A172 (cell line): ENCODE data around the gene GALR1. TPM values are rescaled to one million over a fixed set of nuclear protein-coding genes. Genes with fewer than 3 reads are reported as not detected.
"Not testable (repeated sequence)": the region's sequence is repeated elsewhere in the genome, so short reads cannot be mapped to it uniquely, and the experiment has no call there.

Experiments used
- DNase-seq: peaks from one replicate; pipeline ENCODE4 v3.0.0-alpha.2; 2015; ENCODE audit warnings: low spot score
- total RNA-seq: library from RNA; depleted of rRNA; stranded (reverse); fragments of >200 nt; shearing (Covaris generic); gene quantifications from 2 replicates; pipeline ENCODE4 v1.2.3, GENCODE V29; 2014; rRNA removed

The GALR1 gene, protein sequence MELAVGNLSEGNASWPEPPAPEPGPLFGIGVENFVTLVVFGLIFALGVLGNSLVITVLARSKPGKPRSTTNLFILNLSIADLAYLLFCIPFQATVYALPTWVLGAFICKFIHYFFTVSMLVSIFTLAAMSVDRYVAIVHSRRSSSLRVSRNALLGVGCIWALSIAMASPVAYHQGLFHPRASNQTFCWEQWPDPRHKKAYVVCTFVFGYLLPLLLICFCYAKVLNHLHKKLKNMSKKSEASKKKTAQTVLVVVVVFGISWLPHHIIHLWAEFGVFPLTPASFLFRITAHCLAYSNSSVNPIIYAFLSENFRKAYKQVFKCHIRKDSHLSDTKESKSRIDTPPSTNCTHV
- not detected in 2 replicates for total RNA-seq

DNA sequence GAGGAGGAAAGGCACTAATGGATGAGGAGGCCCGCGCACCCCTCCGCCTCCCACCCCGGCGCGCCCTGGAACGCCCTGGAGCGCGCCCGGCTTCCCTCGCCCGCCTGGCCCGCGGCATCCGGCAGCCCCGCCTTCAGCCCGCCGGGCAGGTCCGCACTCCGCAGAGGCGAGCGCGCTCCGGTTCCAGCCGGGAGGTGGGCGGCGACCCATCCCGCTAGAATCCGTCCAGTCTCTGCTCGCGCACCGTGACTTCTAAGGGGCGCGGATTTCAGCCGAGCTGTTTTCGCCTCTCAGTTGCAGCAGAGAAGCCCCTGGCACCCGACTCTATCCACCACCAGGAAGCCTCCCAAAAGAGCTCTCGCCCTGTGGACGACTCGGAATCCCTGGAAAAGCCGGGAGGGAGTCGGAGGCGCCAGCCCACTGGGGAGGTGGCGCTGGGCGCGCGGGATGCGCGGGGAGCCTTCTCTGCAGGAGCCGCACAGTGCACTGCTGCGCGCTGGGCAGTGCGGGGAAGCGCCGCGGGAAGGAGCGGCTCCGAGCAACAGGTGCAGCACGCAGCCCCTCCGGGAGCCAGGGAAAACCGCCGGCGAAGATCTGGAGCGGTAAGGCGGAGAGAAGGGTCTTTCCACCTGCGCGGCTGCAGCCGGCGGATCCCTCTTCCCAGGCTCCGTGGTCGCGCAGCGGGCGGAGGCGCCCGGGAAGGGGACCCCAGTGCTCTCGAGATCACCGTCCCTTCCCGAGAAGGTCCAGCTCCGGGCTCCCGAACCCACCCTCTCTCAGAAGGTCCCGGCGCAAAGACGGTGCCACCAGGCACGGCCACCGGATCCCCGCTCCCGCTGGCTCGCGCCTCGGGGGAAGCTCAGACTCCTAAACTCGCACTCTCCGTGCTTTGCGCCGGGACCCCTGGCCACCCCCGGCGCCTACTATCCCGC, at the start of gene GALR1:
TSS of gene GALR1 (plus strand) at position 280 of the 932 bp plus-strand sequence. CDS start 701 bp downstream, outside the sequence.
- no peak for DNase-seq

- DNase-seq, result no peak
These were observed 48.1 kb upstream of the GALR1 start for GRCh38 chr18:77201506-77201905.

DNA sequence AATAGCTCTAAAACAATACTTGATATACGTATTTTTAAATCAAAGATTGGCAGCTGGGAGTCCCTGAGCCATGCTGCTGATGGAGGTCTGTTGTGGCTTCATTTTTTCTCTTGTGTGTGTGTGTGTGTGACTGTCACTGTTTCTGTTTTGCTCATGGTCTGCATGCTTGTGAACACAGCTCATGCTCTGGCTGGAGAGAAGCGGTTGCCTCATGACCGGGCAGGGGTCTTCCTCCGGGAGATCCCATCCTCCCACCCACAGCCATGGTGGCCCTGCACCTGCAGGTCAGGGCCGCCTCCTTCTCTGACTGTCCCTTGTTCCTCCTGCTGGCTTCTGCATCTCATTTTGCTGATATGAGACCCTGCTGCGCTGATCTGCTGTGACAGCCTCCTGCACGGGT, 47.3 kb upstream of the GALR1 start:
- DNase-seq, result no peak

GRCh38 chr18:77203071-77203470, 46.6 kb upstream of the GALR1 start:
- DNase-seq, result no peak

GRCh38 chr18:77203851-77204250, 45.8 kb upstream of the GALR1 start:
- DNase-seq, result no peak

DNA sequence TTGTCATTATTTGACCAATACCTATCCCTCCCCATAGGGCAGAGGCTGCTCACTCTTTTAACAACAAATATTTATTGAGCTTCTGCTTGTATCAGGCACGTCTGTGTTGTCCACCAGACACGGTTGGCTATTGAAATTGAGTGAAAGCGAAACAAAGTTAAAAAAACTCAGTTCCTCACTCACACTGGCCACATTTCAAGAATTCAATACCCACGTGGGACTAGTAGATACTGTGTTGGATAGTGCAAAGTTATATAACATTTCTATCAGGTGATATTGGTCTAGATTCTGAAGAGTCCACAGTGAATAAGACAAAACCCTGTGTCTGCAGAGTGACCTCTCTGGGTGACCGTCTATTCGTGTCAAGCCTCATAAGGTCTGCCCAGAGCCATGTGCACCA, 43.9 kb upstream of the GALR1 start:
- DNase-seq, result no peak

GRCh38 chr18:77206676-77207374, 42.8 kb upstream of the GALR1 start:
- DNase-seq, result peak; percentile 54

DNA sequence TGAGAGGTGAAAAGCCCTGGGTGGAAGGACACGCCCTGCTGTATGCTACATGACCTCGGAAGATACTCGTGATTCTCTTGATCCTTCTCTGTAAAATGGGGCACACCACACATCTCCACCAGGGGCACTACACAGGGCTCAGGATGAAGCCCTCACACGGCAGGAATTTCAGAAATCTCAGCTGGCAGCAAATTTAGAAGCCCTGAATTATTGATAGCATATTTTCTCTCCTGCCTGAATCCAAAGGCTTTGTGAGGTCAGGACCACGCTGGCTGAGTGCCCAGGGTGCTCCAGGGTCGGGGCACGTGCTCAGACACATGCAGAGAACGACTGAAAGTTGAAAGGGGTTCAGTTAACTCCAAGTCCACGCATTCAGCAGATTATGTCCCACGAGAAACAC, 42.1 kb upstream of the GALR1 start:
- DNase-seq, result peak; percentile 73

DNA sequence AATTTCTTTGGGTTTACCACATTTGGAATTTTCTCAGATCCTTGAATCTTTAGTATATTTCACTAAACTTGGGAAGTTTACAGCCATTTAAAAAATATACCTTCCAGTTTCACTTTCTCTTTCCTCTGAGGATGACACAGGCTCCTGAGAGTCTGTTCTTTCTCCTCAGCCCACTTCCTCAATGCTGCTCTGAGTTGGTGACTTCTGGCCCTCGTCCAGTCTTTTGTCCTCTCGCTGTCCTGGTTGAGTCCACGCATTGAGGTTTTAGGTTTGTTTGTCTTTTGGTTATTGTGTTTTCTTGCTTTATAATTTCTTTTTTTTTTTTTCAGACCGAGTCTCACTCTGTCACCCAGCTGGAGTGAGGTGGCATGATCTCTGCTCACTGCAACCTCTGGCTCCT, 40.7 kb upstream of the GALR1 start:
- DNase-seq, result peak; percentile 78

GRCh38 chr18:77209587-77209986, 40.1 kb upstream of the GALR1 start:
- DNase-seq, result peak; percentile 69

- no peak for DNase-seq
These were observed 39.4 kb upstream of the GALR1 start for GRCh38 chr18:77210249-77210648.

GRCh38 chr18:77218642-77219041, 31.0 kb upstream of the GALR1 start:
- no peak for DNase-seq

DNA sequence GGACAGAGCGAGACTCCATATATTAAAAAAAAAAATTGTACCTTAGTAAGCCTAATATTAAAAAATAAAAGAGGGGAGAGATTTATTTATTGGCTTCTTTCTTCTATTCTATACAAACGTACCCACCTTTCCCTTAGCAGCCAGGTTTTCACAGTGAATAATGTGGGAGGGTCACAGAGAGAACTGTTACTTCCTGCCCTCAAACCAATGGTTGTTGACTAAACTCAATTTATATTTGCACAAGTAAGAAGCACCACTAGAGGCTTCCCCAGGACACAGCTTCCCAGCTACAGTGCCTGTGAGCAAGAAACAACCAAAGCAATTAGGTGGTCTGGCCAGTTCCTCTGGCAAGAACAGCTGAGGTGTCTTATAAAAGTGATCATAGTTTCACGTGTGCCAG, 28.9 kb upstream of the GALR1 start:
- no peak for DNase-seq

- no peak for DNase-seq
These were observed 27.2 kb upstream of the GALR1 start for GRCh38 chr18:77222464-77222863.

GRCh38 chr18:77223221-77223639, 26.4 kb upstream of the GALR1 start:
- peak; percentile 21 for DNase-seq

DNA sequence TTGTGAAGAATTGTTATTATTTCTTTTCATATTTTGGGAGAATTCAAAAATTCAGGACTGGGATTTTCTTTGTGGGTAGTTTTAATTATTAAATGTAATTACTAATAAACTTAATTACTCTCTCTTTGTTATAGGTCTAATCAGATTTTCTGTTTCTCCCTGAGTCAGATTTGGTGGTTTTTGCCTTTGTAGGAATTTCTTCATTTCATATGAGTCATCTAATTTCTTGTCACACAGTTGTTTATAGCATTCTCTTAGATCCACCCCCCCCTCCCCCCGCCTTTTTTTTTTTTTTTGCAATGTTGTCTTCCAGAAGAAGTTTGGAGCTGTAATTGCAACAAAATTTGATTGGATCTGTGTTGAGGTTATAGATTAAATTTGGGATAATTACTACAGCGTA, 26.0 kb upstream of the GALR1 start:
- peak; percentile 64 for DNase-seq

- DNase-seq, result no peak
These were observed 19.0 kb upstream of the GALR1 start for GRCh38 chr18:77230645-77231044.

DNA sequence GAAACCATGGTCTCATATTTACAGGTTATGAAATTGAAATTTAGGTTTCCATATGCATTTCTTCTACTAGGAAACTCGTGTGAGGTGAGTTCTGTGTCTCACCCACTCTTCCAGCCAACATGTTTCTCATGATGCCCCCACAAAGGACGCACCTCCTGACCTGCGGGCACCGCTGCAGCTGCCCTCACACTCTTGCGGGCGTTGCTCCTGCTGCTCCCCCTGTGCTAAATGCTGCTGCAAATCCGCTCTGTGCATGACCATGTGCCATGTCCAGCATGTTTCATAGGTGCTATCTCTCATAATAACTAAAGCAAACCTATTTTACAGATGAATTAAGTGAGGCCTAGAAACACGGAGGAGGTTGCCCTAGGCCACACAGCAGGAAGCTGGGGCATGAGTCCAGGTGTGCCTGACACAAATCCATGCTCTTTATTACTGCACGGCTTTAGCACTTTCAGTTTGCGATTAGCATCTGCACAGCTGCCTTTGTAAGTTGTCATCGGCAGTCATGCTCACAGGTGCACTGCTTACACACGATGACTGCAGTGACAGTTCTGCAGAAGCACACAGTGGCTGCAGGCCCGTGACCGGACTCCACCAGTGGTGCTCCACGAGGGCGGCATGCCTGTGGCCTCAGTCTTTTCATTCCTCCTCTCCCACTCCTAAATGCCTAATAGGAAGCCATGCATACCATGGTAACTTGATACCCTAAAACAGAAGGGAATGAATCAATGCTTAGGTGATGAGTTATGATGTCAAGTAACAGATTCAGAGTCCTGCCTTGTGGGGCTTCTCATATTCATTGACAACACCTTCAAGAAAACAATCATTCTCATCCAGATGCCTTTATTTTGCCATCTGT, 14.9 kb upstream of the GALR1 start:
- DNase-seq, result no peak

- DNase-seq, result not testable (repeated sequence)
These were observed 10.4 kb upstream of the GALR1 start for GRCh38 chr18:77239285-77239684.

DNA sequence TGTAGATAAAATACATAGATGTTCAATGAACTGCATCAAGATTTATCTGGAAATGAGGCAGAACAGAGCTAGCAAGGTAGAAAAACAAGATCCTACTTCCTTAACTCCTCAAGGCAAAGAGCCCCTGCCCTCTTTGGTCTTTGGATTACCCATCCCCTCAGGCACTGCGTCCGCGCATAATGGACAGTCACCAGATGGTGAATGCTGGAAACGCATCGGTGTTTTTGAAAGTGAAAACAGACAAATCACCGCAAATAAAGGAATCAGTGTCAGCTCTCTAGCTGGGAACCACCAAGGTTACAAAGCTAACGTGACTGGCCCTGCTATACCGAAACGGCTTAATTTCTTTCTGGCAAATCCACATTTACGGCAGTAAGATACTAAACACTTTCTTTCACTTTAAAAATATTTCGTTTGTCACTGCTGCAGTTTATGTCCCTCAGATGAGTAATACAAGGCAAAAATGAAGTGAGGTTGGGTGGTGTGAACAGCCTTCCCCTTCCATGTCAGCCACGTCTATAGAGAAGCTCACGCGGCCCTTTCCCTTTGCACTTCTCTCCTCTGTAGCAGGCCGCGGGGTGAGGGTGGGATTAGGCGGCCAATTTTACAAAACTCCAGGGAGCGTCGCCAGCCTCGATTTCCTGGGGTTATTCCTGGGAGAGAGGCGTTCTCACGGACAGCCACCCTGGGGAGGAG, 627 bp upstream of the GALR1 start:
- no peak for DNase-seq
